Ascending aorta (tissue), 2 donors: ENCODE measurements around the gene TRABD2A. TPM values are rescaled to one million over a fixed set of nuclear protein-coding genes. Genes with fewer than 3 reads are reported as not detected.
"Not testable (repeated sequence)": the region's sequence is repeated elsewhere in the genome, so short reads cannot be mapped to it uniquely, and the experiment has no call there.

ENCODE experiments used
- DNase-seq, 2 donors: peaks; one replicate each; pipeline ENCODE4 v3.0.0-alpha.2; 2019; ENCODE audit warnings: low spot score in 2 of 2
- H3K27ac ChIP-seq, 2 donors: fragments of 200-600 bp; sonication (generic); one replicate each; pipeline ENCODE4 v1.5.1; 2016 to 2017; ENCODE audit warnings: mild to moderate bottlenecking in 1 of 2
- H3K27me3 ChIP-seq: fragments of 200-600 bp; sonication (generic); one replicate; pipeline ENCODE4 v1.5.1; 2017
- H3K36me3 ChIP-seq, 2 donors: fragments of 200-600 bp; sonication (generic); one replicate each; pipeline ENCODE4 v1.5.1; 2016
- H3K4me1 ChIP-seq, 2 donors: fragments of 200-600 bp; sonication (generic); one replicate each; pipeline ENCODE4 v1.5.1; 2016 to 2017; ENCODE audit warnings: mild to moderate bottlenecking in 1 of 2
- H3K4me3 ChIP-seq, 2 donors: fragments of 200-600 bp; sonication (generic); one replicate each; pipeline ENCODE4 v1.5.1; 2016 to 2017; ENCODE audit warnings: mild to moderate bottlenecking in 1 of 2
- H3K9me3 ChIP-seq, 2 donors: fragments of 200-600 bp; sonication (generic); one replicate each; pipeline ENCODE4 v1.5.1; 2016
- intact Hi-C: fragments of 100-400 bp; cut with DNase I; formaldehyde crosslinking; loops from one replicate; pipeline ENCODE4 v1.15.1; 2023
- total RNA-seq: library from RNA; depleted of rRNA; stranded (reverse); fragments of >200 nt; gene quantifications from one replicate; pipeline ENCODE4 v1.1.0, GENCODE V29; 2016
- TF ChIP-seq, protein P1 (sequence below), 3 experiments: fragments of 200-600 bp in 2 of 3; fragments of 450-650 bp in 1 of 3; sonication (generic) in 2 of 3; IDR thresholded peaks; one replicate each; pipeline ENCODE4 v1.5.1; 2016 to 2019; ENCODE audit warnings: antibody characterized with exemption in 3 of 3, mild to moderate bottlenecking in 1 of 3, moderate library complexity in 1 of 3

Gene TRABD2A
- total RNA-seq, 1 donor from 2014 or later: 1.1 TPM

- Histone ChIP-seq H3K4me3 (no peak overlapping the region), H3K27me3 (no peaks in the 10 kb centered on the region), H3K9me3 (no peaks in the 10 kb centered on the region), H3K4me1 (peaks cover 0 to 16% of the 10 kb centered on the region in 2 donors), H3K36me3 (no peaks in the 10 kb centered on the region), H3K27ac (no peak overlapping the region)
- TF ChIP-seq, protein P1, sequence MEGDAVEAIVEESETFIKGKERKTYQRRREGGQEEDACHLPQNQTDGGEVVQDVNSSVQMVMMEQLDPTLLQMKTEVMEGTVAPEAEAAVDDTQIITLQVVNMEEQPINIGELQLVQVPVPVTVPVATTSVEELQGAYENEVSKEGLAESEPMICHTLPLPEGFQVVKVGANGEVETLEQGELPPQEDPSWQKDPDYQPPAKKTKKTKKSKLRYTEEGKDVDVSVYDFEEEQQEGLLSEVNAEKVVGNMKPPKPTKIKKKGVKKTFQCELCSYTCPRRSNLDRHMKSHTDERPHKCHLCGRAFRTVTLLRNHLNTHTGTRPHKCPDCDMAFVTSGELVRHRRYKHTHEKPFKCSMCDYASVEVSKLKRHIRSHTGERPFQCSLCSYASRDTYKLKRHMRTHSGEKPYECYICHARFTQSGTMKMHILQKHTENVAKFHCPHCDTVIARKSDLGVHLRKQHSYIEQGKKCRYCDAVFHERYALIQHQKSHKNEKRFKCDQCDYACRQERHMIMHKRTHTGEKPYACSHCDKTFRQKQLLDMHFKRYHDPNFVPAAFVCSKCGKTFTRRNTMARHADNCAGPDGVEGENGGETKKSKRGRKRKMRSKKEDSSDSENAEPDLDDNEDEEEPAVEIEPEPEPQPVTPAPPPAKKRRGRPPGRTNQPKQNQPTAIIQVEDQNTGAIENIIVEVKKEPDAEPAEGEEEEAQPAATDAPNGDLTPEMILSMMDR (IDR thresholded peaks at IDR 0.05): no peak
- intact Hi-C loops: no loop called here
- DNase-seq: peak in 1 of 2 donors; percentile 34
These were observed 4.5 kb downstream of the TRABD2A start for GRCh38 chr2:84876369-84876768.

DNA sequence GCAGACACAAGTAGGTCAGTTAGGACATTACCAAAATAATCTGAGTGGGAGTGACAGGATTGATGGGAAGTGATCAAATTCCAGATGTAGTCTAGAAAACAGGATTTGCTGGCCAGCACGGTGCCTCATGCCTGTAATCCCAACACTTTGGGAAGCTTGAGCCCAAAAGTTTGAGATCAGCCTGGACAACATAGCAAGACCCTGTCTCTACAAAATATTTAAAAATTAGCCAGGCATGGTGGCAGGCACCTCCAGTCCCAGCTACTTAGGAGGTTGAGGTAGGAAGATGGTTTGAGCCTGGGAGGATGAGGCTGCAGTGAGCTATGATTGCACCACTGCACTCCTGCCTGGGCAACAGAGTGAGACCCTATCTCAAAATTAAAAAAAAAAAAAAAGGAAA, 5.3 kb downstream of the TRABD2A start:
- H3K9me3 ChIP-seq, H3K27me3 ChIP-seq, H3K4me3 ChIP-seq, H3K27ac ChIP-seq, intact Hi-C loops, H3K36me3 ChIP-seq: not testable (repeated sequence)
- H3K4me1 ChIP-seq: peaks cover 0 to 11% of the 10 kb centered on the region in 2 donors
- DNase-seq: peak in 1 of 2 donors; percentile 9

- H3K36me3 ChIP-seq: no peaks in the 10 kb centered on the region
- DNase-seq: peak in 1 of 2 donors; percentile 38
- no peaks in the 10 kb centered on the region for H3K27me3 ChIP-seq
- no peak overlapping the region for H3K27ac ChIP-seq
- H3K4me3 ChIP-seq: no peak overlapping the region
- TF ChIP-seq, protein P1 (IDR thresholded peaks at IDR 0.05): no peak
- intact Hi-C loops: no loop called here
- no peaks in the 10 kb centered on the region for H3K9me3 ChIP-seq
- peaks cover 0 to 6% of the 10 kb centered on the region in 2 donors for H3K4me1 ChIP-seq
These were observed 5.7 kb downstream of the TRABD2A start for GRCh38 chr2:84875213-84875560.

GRCh38 chr2:84874381-84875212, 6.3 kb downstream of the TRABD2A start:
- TF ChIP-seq, protein P1 (IDR thresholded peaks at IDR 0.05): no peak
- Histone ChIP-seq H3K4me3 (no peak overlapping the region), H3K27me3 (no peaks in the 10 kb centered on the region), H3K36me3 (no peaks in the 10 kb centered on the region), H3K9me3 (no peaks in the 10 kb centered on the region), H3K4me1 (peaks cover 0 to under 1% of the 10 kb centered on the region in 2 donors), H3K27ac (no peak overlapping the region)
- DNase-seq: peak in 1 of 2 donors; percentile 31
- intact Hi-C loops: no loop called here

GRCh38 chr2:84873350-84873749, 7.5 kb downstream of the TRABD2A start:
- no peaks in the 10 kb centered on the region for H3K36me3 ChIP-seq
- TF ChIP-seq, protein P1 (IDR thresholded peaks at IDR 0.05): no peak
- intact Hi-C loops: no loop called here
- H3K27me3 ChIP-seq: no peaks in the 10 kb centered on the region
- DNase-seq: no peak
- H3K27ac ChIP-seq: no peak overlapping the region
- H3K9me3 ChIP-seq: no peaks in the 10 kb centered on the region
- H3K4me1 ChIP-seq: no peaks in the 10 kb centered on the region
- no peak overlapping the region for H3K4me3 ChIP-seq

- H3K27ac ChIP-seq, H3K4me3 ChIP-seq, H3K36me3 ChIP-seq, H3K27me3 ChIP-seq, H3K4me1 ChIP-seq, intact Hi-C loops, H3K9me3 ChIP-seq: not testable (repeated sequence)
- peak in 1 of 2 donors; percentile 37 for DNase-seq
These were observed 8.2 kb downstream of the TRABD2A start for GRCh38 chr2:84872691-84873090.
